Measurements from ENCODE around the gene MS4A10.
"Not testable (repeated sequence)": the region's sequence is repeated elsewhere in the genome, so short reads cannot be mapped to it uniquely, and the experiment has no call there.

The MS4A10 gene

GRCh38 chr11:60785136-60785535, at the start of gene MS4A10:
TSS of gene MS4A10 (plus strand) at chr11:60785333. CDS start at chr11:60790336, 5,003 bp downstream.
- DNase-seq, result no peak

- DNase-seq, result no peak
Observed at GRCh38 chr11:60739114-60739513, 46.0 kb upstream of the MS4A10 start.

- no peak for DNase-seq
Observed at GRCh38 chr11:60740573-60740972, 44.6 kb upstream of the MS4A10 start.

DNA sequence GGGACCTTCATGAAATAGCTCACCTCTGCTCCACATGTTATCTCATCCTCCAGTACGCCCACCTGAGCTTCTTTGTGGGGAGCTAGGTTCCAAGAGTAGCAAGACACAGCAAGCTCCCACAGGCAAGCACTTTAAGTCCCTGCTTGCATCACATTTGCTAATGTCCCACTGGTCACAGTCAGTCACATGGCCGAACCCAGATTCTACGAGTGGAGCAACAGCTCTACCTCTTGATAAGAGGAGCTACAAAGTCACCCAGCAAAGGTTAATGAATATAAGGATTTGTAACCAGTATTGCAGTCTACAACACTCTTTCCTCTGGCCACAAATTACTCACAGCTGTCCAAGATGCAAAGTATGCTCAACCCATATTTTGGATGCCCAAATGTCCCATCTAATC, 43.7 kb upstream of the MS4A10 start:
- no peak for DNase-seq

DNA sequence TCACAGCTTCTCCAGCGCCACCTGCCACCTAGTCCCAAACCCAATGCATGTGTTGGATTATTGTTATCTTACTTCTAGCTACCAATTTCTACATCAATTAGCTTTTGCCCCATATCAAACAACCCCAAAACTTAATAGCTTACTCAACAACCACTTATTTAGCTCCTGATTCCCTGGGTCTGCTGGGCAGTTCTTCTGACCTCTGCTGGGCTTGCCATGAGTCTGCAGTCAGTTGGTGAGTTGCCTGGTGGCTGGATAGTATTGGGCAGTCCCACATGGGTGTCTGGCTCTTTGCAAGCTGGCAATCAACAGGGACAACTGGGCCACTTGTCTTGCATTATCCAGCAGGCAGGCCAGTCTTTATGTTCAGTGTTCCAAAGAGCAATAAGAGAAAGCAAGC, 42.1 kb upstream of the MS4A10 start:
- DNase-seq, result no peak

GRCh38 chr11:60744114-60744513, 41.0 kb upstream of the MS4A10 start:
- DNase-seq, result no peak

DNA sequence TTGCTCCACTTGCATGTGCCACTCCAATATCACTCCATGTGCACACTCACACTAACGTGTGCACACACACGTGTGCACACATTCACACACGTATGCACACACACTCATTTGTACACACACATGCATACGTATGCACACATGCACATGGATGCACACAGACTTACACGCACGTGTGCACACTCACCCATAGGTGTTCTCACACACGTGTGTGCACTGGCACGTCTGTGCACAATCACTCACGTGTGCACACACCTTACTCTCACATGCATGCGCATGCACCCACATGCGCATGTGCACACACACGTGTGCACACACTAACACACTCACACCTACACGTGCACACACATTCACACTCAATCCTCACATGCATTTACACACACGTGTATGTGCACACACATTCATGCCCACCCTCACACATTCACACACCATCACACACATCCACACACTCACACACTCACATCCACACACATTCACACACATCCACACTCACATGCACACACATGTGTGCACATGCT, 37.7 kb upstream of the MS4A10 start:
- no peak for DNase-seq

GRCh38 chr11:60748225-60748624, 36.9 kb upstream of the MS4A10 start:
- DNase-seq, result no peak

GRCh38 chr11:60748821-60749220, 36.3 kb upstream of the MS4A10 start:
- no peak for DNase-seq

DNA sequence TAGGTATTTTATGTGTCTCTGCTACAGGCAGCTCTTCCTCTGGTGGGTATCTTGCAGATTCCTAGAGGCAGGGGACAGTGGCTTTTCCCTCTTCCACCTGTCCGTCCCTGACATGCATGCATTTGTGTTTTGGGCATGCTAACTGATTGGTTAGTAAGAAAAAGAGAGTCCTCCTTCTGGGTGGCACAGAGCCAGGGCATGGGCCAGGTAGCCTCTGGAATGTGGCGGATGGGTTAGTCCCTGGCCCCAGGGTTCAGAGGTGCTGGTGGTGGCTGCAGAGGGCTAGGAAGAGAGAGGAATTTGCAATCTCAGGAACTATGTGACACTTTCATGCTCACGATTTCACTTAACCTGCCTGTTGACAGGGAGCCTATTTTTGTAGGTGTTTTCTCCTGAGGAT, 34.2 kb upstream of the MS4A10 start:
- no peak for DNase-seq

DNA sequence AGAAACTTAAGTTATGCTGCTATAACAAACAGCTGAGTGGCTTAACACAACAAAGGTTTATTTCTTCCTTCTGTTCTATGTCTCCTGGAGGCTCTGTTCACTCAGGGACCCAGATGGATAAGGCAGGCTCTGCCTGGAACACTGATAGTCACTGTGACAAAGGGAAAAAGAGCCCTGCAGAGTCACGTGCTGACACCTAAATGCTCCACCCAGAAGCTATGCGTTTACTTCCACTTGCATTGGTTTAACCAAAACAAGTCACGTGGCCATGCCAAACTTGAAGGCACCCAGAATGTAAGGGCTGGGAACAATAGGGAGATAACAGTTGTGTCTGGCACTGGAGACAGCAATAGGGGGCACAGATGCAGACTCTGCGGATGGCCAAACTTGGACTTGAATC, 31.8 kb upstream of the MS4A10 start:
- DNase-seq, result no peak

- no peak for DNase-seq
Observed at GRCh38 chr11:60754887-60755286, 30.2 kb upstream of the MS4A10 start.

GRCh38 chr11:60756307-60757032, 28.7 kb upstream of the MS4A10 start, which contains the start of gene MS4A15:
TSS of gene MS4A15 (plus strand) at chr11:60756867. CDS start at chr11:60763734, 6,867 bp downstream.
- no peak for DNase-seq

DNA sequence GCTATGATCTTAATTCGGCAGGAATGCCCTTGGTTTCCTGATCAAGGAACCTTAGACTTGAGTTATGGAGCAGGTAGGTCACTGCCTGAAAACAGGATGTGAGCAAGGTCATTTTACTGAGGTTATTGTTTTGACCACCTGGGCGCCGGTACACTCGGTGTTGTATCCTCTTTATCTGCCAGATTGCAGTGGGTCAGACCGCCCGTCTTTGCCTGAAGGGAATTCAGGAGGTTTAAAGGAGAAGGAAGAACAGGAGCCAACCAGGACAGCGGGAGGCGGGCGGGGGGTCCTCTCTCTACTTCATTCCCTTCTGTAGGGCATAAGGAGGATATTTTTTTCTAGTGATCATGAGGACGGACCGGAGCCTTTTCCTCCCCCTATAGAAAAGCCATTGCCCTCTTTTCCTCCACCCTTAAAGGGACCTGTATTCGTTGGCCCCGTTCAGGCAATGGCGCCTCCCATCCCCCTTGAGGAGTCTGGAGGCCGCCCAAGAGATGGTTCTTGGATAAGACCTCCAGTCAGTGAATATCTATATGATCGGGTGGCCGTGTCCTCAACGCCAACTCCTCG, 27.8 kb upstream of the MS4A10 start:
- DNase-seq, result no peak

GRCh38 chr11:60758671-60759070, 26.5 kb upstream of the MS4A10 start:
- DNase-seq, result not testable (repeated sequence)

GRCh38 chr11:60759438-60760225, 25.5 kb upstream of the MS4A10 start:
- peak; percentile 28 to 29 for DNase-seq

- no peak for DNase-seq
Observed at GRCh38 chr11:60761436-60762190, 23.5 kb upstream of the MS4A10 start.

GRCh38 chr11:60762851-60763691, 22.1 kb upstream of the MS4A10 start:
- DNase-seq, result peak in 1 of 2 donors; percentile 14

DNA sequence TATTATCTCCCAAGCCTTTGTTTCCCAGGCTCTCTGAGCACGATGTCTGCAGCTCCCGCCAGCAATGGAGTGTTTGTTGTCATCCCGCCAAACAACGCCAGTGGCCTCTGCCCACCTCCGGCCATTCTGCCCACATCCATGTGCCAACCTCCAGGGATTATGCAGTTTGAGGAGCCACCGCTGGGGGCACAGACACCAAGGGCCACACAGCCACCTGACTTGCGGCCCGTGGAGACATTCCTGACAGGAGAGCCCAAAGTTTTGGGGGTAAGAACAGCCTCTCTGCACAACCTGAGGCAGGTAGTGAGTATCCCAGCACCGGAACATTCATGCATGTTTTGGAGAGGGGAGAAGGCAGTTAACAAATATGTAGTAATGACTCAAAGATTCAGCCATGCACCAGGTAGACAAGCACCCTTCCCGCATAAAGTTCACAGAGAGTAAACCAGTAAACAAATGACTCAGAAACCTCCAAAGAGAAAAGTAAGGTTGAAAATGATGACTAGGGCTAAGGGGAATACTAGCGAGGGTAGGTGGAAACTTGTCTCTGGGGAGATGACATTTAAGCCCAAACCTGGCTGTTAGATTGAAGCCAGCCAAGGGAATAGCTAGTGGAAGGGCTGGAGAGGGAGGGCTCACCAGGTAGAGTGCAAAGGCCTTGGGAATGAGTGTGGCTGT, 21.3 kb upstream of the MS4A10 start:
- DNase-seq, result no peak

- DNase-seq, result no peak
Observed at GRCh38 chr11:60764879-60765278, 20.3 kb upstream of the MS4A10 start.

DNA sequence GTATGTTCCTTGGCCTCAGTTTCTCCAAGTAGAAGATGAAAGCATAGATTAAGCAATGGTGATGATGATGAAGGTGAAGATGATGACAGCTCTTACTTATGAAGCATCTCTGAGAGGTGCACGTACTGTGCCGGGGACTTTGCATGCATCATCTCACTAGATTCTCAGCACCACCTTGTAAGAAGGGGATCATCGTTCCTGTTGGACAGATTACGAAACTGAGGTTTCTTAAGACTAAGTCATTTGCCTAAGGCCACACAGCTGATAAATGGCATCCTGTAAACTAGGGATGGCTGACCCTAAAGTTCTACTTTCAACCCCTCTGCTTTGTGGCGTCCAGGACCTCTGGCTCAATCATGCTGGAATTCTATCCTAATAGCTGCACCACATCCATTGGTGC, 19.8 kb upstream of the MS4A10 start:
- no peak for DNase-seq
